HL-60 (cell line): Measurements from ENCODE around the gene FUT8.

Experiments used
- DNase-seq, 2 experiments: peaks; one replicate each; pipeline ENCODE4 v3.0.0-alpha.2; 2010 to 2020; ENCODE audit warnings: low read depth in 1 of 2, low spot score in 1 of 2
- H3K27ac ChIP-seq: fragments of 250-450 bp; sonication (Bioruptor Pico); replicated peaks from 2 replicates; pipeline ENCODE4 v1.5.1; 2020; ENCODE audit warnings: mild to moderate bottlenecking, moderate library complexity
- H3K27me3 ChIP-seq: fragments of 250-450 bp; sonication (Bioruptor Pico); 2 replicates; pipeline ENCODE4 v1.5.1; 2021; ENCODE audit warnings: mild to moderate bottlenecking, moderate library complexity; ENCODE audit not compliant: insufficient read depth, poor library complexity, severe bottlenecking
- H3K4me3 ChIP-seq: replicated peaks from 2 replicates; pipeline ENCODE4 v1.5.1; 2011; ENCODE audit warnings: mild to moderate bottlenecking, control low read depth, low read length; ENCODE audit not compliant: insufficient read depth
- CTCF ChIP-seq: IDR thresholded peaks from one replicate; pipeline ENCODE4 v1.5.1; 2011; ENCODE audit warnings: low read length, control low read depth, inconsistent platforms; ENCODE audit not compliant: insufficient read depth
- GABPA ChIP-seq: IDR thresholded peaks from 2 replicates; pipeline ENCODE4 v1.6.1; 2012; ENCODE audit warnings: low read depth
- POLR2AphosphoS5 ChIP-seq: IDR thresholded peaks from 2 replicates; pipeline ENCODE4 v1.6.1; 2012; ENCODE audit warnings: low read depth
- SPI1 ChIP-seq: IDR thresholded peaks from 2 replicates; pipeline ENCODE4 v1.6.1; 2012; ENCODE audit warnings: low read depth, mild to moderate bottlenecking, borderline replicate concordance
- TF ChIP-seq, protein P1 (sequence below): IDR thresholded peaks from 2 replicates; pipeline ENCODE4 v1.6.1; 2012; ENCODE audit warnings: low read depth; ENCODE audit not compliant: insufficient replicate concordance

Gene FUT8

GRCh38 chr14:65446159-65446558, 33.6 kb downstream of the FUT8 start:
- Histone ChIP-seq H3K27me3 (no peaks in the 10 kb centered on the region), H3K4me3 (no peak overlapping the region), H3K27ac (no peak overlapping the region)
- no peak for TF ChIP-seq POLR2AphosphoS5
- DNase-seq: no peak

- no peak for TF ChIP-seq SPI1
- TF ChIP-seq GABPA: no peak
- no peak for TF ChIP-seq CTCF
- TF ChIP-seq, protein P1, sequence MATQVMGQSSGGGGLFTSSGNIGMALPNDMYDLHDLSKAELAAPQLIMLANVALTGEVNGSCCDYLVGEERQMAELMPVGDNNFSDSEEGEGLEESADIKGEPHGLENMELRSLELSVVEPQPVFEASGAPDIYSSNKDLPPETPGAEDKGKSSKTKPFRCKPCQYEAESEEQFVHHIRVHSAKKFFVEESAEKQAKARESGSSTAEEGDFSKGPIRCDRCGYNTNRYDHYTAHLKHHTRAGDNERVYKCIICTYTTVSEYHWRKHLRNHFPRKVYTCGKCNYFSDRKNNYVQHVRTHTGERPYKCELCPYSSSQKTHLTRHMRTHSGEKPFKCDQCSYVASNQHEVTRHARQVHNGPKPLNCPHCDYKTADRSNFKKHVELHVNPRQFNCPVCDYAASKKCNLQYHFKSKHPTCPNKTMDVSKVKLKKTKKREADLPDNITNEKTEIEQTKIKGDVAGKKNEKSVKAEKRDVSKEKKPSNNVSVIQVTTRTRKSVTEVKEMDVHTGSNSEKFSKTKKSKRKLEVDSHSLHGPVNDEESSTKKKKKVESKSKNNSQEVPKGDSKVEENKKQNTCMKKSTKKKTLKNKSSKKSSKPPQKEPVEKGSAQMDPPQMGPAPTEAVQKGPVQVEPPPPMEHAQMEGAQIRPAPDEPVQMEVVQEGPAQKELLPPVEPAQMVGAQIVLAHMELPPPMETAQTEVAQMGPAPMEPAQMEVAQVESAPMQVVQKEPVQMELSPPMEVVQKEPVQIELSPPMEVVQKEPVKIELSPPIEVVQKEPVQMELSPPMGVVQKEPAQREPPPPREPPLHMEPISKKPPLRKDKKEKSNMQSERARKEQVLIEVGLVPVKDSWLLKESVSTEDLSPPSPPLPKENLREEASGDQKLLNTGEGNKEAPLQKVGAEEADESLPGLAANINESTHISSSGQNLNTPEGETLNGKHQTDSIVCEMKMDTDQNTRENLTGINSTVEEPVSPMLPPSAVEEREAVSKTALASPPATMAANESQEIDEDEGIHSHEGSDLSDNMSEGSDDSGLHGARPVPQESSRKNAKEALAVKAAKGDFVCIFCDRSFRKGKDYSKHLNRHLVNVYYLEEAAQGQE: no peak
- no peak for TF ChIP-seq POLR2AphosphoS5
- Histone ChIP-seq H3K4me3 (no peak overlapping the region), H3K27ac (no peak overlapping the region), H3K27me3 (no peaks in the 10 kb centered on the region)
- DNase-seq: no peak
Measured at GRCh38 chr14:65449647-65450046, 37.1 kb downstream of the FUT8 start.

DNA sequence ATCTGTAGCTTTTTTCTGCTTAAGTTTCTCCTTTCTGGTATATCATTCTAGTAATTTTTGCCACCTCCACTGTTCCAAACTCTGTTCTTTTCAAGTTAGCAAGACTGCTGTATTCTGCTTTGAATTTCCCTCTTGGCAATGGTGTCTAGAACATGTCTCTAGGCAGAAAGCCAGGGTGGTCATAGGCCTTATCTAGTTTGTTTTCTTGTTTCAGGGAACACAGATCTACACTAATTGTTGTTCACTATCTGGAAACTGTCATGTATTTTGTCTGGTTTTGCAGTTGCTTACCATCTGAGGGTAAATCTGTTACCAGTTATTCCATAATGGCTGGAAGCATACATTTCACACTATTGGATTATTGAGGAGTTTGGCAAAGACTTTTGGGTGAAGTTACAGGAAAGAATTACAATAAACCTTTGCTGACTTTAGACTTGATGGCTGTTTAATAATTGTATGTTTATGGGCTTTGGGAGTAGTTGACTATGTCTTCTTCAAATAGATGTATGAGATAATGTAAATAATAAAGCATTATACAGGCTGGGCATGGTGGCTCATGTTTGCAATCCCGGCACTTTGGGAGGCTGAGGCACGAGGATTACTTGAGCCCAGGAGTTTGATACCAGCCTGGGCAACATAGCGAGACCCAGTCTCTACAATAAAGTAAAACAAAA, 41.4 kb downstream of the FUT8 start:
- TF ChIP-seq CTCF (no peak), SPI1 (no peak), POLR2AphosphoS5 (no peak), GABPA (no peak)
- TF ChIP-seq, protein P1: no peak
- DNase-seq: no peak
- no peak overlapping the region for H3K27ac ChIP-seq
- no peak overlapping the region for H3K4me3 ChIP-seq
- no peaks in the 10 kb centered on the region for H3K27me3 ChIP-seq

DNA sequence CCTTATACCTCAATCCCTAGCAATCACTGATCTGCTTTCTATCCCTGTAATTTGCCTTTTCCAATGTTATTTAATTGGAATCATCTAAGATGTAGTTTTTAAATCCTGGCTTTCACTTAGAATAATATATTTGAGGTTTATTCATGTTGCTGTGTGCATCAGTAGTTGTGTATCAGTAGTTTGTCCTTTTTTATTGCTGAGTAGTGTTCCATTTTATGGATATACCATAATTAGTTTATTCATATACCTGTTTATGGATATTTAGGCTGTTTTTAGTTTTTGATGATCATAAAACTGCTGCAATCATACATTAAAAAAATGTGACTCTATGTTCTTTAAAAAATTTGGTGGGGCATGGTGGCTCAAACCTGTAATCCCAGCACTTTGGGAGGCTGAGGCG, 43.7 kb downstream of the FUT8 start:
- no peaks in the 10 kb centered on the region for H3K27me3 ChIP-seq
- no peak for DNase-seq
- no peak overlapping the region for H3K4me3 ChIP-seq
- no peak overlapping the region for H3K27ac ChIP-seq
- TF ChIP-seq POLR2AphosphoS5 (no peak), CTCF (no peak), GABPA (no peak), SPI1 (no peak)
- TF ChIP-seq, protein P1: no peak
